GM18505 (cell line): ENCODE measurements around the gene TWF2.

ENCODE experiments used
- ATAC-seq: cut with Tn5 transposase; IDR thresholded peaks from one replicate; pipeline ENCODE4 v1.9.1; 2021; ENCODE audit not compliant: unreplicated experiment
- POLR2A ChIP-seq: IDR thresholded peaks from 4 replicates; pipeline ENCODE4 v1.6.1; 2011; ENCODE audit warnings: borderline replicate concordance; ENCODE audit not compliant: insufficient read depth, insufficient read length; ENCODE audit errors: extremely low read depth

The TWF2 gene

DNA sequence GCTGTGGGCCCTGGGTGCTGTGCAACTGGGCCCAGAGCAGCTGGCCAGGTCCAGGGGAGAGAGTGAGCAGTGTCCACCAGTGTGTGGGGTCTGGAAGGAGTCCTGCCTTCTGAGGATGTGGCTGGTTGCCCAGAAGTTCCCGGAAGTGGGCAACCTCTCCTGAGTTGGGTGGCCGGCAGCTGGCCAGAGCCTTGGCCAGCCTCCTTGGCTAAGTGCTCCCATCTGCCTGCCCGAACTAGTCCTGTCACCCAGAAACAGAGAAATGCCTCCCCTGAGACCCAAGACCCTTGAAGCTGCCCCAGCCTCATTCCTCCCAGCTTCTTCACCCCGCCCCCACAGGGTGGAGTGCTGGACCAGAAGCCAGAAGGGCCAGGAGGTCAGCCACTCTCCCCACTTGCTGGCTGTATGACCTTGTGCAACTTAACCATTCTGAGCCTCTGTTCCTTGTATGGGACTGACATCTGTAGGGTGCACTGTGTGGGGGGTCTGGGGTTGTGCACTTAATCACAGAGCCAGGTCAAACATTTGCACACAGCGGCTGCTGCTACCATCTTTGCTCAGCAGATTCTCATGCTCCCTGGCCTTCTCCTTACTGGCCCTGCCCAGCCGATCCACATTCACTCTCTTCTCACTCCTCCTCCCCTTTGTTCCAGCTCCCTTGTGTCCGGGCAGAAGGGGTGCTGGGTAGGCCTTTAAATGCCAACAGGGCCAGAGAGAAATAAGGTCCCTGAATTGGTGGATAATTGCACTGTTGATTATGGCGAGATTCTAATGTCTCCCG is 48.5 kb downstream of the TWF2 start:
- ATAC-seq: no peak
- TF ChIP-seq POLR2A: no peak

DNA sequence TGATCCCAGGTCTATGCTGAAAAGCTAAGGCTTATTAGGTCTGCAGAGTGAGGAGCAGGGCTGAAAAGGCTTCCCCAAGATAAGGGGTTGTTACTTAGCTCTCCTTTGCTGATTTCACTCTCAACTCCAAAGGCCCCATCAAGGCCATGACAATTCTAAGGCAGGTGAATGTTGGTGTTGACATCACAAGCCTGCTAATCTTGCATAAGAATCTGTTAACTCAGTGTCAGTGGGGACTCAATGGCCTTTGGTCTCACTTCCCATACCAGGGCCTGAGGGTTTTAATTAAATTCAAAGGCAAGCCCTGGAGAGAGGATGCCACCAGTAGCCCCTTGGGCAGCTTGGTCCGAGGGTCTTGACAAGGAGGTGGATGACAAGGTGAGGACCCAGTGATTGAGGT is 50.4 kb downstream of the TWF2 start:
- no peak for TF ChIP-seq POLR2A
- no peak for ATAC-seq

DNA sequence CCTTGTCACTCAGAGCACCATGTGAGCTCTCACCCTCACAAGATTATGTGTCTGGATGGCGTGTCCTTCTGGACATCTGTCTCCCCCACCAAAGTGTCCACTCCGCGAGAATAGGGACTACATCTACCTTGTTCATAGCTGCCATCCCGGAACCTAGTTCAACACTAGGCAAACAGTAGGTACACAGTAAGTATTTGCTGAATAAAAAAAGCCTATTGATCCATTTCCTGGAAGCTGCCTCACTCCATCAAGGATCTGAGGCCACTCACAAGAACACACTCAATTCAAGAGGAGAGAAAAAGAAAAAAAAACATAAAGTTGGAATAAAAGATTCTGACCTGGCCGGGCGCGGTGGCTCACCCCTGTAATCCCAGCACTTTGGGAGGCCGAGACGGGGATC is 52.2 kb downstream of the TWF2 start:
- no peak for ATAC-seq
- no peak for TF ChIP-seq POLR2A

DNA sequence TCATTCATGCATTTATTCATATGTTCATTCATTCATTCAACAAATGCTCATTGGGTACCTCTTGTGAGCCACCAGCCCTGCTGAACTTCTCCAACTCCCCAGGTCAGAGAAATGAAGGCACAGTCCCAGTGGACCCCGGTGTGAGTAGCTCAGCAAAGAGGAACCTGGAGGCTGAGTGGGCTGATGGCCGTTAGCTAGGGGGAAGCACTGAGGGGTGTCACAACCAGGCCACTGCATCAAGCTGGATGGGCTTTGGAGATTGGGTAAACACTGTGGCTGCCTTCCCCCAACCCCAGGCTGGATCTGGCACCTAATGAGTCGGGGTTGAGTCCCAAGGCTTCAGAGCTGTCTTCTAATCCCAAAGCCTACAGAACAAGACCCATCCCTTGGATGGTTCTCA is 53.1 kb downstream of the TWF2 start:
- ATAC-seq: no peak
- TF ChIP-seq POLR2A: no peak

DNA sequence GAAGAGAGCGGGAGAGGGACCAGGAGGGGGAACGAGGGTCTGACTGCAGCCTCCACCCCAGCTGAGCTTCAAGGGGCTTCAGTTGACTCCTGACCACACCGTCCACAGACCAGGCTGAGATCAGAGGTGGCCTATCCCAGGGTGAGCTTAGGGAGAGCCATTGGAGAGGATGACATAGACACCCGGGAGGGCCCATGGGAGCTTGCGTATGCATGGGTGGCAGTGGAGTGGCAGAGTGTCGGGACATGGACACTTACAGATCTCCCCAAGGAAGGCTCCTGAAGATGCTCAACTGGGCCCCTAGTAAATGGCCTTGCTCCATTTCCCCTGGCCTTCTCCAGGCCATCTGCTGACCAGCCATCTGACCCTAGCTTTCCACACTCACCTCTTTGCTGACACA is 53.6 kb downstream of the TWF2 start:
- no peak for TF ChIP-seq POLR2A
- no peak for ATAC-seq

DNA sequence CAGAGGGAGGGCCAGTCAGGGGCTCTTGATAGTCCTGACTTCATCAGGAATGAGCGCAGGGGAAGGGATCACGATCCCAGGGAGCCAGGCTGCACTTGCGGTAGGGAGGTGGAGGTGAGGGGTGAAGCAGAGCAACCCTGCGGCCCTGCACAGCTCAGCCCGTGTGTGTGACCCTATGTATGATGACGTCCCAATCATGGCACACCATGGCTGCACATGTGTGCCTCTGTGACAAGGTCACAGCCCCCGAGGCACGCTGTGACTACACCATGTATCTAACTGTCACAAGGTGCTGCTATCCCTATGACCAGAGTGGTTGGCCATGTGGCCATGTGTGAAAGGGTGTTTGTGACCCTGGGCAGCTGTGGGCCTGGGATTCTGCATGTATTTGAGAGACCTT is 54.3 kb downstream of the TWF2 start:
- TF ChIP-seq POLR2A: no peak
- no peak for ATAC-seq

DNA sequence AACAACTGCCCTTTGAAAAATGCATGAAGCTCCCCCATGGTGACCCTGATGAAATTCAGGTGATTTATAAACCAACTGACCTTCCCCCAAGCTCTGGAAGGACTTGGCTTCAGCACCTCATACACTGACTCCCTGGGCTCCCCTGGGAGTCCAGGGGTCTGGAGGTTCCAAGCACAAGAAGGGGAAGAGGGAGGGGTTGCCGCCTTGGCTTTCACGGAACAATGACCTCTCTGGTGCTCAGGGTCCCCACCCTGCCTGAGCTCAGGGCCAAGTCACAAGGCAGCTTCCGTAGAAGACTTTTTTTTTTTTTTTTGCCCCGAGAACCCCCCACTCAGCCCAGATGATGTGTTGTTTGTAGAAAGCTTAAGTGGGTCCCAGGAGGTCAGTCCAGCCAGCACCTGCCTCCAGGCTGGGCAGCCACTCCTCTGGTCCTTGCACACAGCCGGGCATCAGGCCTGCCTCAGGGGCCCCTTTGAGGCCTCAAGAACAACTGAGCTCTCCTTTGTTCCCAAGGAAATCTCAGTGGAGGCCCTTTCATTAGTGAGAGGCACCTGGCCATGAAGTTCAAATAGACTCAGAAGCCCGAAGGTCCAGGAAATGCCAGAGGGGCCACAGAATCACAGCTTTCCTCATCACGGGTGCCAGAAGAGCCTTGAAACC is 55.0 kb downstream of the TWF2 start:
- no peak for ATAC-seq

DNA sequence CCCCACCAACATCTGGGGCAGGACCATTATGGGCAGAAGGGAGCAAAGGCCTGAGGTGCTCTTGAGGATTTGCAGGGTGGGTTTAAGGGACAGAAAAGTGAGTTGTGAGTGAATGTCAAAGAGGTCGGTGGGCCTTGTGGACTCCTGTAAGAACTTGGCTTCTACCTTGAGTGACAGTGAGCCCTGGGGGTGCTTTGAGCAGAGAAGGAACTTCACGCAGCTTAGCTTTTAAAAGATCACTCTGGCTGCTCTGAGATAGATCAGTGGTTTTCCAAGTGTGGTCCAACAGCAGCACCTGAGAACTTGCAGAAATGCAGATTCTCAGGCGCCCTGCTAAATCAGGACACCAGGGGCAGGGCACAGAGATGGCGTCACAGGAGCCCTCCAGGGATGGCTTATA is 56.3 kb downstream of the TWF2 start:
- no peak for TF ChIP-seq POLR2A
- ATAC-seq: no peak

More for the DNA sequence above, 55.0 kb downstream of the TWF2 start:
- TF ChIP-seq POLR2A: no peak

DNA sequence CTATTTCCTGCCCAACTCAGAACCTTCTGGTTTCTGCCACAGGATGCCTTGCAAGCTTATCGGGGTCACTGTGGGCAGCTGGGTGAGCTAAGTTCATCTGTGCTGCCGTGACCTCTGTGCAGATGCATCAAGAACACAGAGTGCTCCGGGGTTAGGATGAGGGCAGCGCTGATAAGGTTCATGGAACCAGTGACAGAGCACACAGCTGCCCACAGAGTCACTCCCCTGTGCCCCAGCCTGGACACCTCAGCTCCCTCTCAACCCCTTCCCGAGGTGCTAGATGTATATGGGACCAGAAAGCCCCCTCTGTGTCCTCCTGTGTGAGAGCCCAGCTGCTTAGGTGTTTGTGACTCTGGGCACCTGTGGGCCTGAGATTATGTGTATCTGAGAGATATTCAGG is 56.8 kb downstream of the TWF2 start:
- ATAC-seq: no peak
- no peak for TF ChIP-seq POLR2A

DNA sequence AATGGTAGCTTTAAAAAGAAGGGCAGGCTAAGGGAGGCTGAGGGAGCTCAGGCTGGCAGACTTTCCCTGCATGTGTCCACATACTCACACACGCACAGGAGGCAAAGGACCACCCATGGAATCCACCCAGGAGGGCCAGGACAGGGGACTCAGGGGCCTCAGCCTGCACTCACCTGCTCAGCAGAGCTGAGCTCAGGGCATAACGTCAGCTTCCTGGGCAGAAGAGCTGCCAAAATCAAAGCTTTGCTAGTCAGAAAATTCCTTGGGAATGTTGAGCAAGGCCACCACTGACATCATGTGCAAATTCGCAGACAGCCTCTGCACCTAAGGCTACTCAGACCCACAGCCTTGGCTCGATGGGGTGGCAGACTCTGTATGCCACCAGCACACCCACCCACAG is 57.4 kb downstream of the TWF2 start:
- no peak for TF ChIP-seq POLR2A
- ATAC-seq: no peak
